NCI-H2107 treated with DMSO at 0.1 percent for 48 hours (cell line): Measurements from ENCODE around the gene GDNF.
"Not testable (repeated sequence)": the region's sequence is repeated elsewhere in the genome, so short reads cannot be mapped to it uniquely, and the experiment has no call there.

Experiments
- DNase-seq: peaks from one replicate; lab custom pipeline; 2025; ENCODE audit not compliant: unreplicated experiment; lab: John Stamatoyannopoulos, UW

Gene GDNF

GRCh38 chr5:37787742-37788141, 52.1 kb downstream of the GDNF start:
- peak; percentile 27 for DNase-seq

- DNase-seq = no peak
Observed at GRCh38 chr5:37786862-37787519, 52.9 kb downstream of the GDNF start.

DNA sequence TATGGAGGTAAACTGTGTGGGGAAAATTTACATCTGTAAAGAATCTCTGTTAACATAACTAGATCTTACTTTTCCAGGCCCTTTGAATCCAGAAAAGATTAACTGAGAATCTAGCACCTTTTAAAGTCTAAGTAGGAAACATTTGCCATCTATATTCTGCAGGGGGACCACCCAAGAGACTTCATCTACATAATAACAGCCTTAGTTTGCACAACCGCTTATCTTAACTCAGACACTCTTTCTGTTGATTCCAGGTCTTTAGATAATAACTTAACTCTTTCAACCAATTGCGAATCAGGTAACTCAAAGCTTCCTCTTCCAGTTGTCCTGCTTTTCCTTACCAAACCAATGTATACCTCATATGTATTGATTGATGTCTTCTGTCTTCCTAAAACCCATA, 53.4 kb downstream of the GDNF start:
- DNase-seq = no peak

DNA sequence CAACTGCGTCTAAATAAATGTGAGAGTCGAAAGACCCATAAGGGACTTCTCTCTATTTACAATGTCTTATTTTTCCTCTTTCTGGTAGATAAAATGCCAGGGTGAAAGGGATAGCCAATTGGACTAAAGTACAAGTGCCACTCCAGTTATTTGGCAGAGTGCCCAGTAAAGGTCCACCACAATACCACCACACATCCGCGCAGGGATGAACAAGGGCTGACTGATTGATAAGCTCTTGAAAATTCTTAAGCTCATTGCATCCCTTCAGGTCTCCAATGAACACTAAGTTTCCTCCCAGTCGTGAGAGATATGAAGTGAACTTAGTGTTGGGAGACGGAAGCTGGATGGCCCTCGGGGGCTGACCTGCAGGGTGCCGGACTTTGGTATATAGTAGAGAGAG, 58.4 kb downstream of the GDNF start:
- DNase-seq = not testable (repeated sequence)

DNA sequence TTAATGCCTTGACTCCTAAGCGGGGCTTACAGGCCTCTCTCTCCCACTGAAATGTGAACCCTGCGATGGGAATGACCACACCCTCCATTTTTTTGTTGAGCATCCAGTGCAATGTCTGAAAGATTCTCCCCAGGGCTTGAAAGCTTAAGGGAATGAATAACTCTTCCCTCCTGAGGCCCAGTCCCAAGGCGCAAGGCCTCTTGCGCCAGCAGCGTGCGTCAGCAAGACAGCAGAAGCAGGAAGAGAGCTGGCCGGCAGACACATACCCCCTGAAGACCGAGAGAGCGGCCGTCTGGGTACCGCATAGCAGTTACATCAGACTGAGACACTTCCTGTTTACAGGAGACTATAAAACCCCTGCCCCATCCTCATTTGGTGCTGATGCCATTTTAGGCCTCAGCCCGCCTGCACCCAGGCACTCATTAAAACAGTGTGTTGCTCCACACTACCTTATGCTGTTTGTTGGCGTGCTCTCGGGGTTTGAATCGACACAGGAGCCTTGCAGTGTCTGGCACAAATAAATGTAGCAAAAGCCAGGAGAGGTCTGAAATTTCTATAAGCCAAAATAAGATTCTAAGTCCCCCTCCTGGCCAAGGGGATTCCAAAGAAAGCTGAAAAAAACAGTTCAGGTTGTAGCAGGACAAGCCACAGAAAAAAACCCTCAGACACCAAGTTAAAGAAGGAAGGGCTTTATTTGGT, 62.3 kb downstream of the GDNF start:
- DNase-seq = no peak

- DNase-seq = no peak
Observed at GRCh38 chr5:37776826-37777225, 63.0 kb downstream of the GDNF start.

GRCh38 chr5:37774912-37775483, 64.8 kb downstream of the GDNF start:
- no peak for DNase-seq

- no peak for DNase-seq
Observed at GRCh38 chr5:37773809-37774208, 66.0 kb downstream of the GDNF start.

DNA sequence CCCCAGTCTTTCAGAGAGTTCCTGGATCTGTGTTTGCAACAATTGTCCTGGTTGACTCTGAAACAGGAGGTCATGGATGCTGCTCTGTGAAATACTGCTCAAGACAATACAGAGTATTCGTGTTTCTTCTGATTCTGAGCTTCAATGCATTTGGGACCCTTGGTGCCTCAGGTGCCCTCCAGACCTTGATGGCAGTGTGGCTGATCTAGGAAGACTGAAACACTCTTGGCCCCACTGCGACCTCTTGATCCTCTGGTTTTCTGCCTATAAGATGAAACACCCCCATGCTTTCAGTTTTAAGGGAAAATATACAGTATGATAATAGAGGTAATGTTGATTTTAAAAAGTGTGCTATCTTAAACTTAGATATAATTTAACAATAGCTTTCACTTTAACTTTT, 67.6 kb downstream of the GDNF start:
- no peak for DNase-seq

DNA sequence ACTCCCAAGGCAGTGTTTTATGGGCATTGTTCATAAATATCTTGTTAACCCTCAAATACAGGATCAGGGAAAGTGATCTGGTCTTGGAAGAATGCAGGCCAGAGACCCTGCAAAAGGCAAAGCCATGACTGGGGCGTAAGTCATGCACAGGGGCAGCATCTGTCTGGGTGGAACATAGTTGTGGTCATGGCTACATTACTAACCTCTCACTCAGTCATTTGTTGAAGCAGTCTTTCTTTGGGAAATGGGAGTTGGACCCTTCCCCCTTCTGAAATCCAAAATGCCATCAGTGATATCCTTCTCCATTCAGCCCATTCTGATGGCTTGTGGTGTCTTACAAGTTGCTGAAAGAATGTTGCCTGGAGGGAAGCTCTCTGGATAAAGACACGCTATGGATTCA, 68.1 kb downstream of the GDNF start:
- no peak for DNase-seq

- DNase-seq = no peak
Observed at GRCh38 chr5:37771203-37771611, 68.6 kb downstream of the GDNF start.

GRCh38 chr5:37770786-37771185, 69.1 kb downstream of the GDNF start:
- DNase-seq = no peak

DNA sequence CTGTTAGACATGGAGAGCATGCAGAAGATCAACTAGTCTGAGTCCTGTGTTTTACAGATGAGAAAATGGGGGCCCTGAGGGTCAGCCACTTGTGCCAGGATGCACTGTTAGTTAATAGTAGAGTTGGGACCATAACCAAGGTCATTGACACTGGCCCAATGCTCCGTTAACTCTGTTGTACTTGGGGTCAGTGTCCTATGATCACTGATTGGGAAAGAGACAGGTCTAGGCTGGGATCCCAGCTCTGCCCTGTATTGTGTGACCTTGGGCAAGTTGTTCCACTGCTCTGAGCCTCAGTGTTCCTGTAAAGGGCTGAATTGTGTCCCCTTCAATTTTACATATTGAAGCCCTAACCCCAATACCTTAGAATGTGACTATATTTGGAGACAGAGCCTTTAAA, 70.0 kb downstream of the GDNF start:
- no peak for DNase-seq

DNA sequence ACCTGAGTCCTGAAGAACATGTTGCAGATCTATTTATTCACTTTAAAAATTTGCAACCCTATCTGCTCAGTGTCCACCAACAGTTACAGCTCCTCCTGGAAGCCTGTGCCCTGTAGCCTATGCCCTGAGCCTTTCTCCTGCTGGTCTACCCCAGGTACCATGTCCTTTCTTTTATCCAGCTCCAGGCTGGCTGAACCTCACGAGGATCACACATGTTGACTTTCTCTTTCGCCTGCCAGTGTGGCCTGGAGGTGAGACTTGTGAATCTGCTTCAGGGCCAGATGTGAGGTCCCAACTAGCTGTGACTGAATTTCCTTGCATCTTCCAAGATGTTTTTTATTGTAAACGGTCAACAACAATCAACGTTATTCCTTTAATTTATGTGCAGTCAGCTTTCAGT, 70.7 kb downstream of the GDNF start:
- no peak for DNase-seq

- no peak for DNase-seq
Observed at GRCh38 chr5:37768371-37768770, 71.5 kb downstream of the GDNF start.

GRCh38 chr5:37767961-37768360, 71.9 kb downstream of the GDNF start:
- DNase-seq = no peak

GRCh38 chr5:37767251-37767650, 72.6 kb downstream of the GDNF start:
- DNase-seq = no peak
